ENCODE results near the gene SEMA6A.

The SEMA6A gene

GRCh38 chr5:116439905-116440304 is 134.7 kb downstream of the SEMA6A start:
- no peak for DNase-seq (ENCODE audit: low spot score)

- DNase-seq (ENCODE audit: low spot score) = no peak
Measured at GRCh38 chr5:116438979-116439554, 135.6 kb downstream of the SEMA6A start.

- DNase-seq (ENCODE audit: low spot score) = no peak
Measured at GRCh38 chr5:116437922-116438578, 136.6 kb downstream of the SEMA6A start.

GRCh38 chr5:116437351-116437705 is 137.3 kb downstream of the SEMA6A start:
- no peak for DNase-seq (ENCODE audit: low spot score)

- no peak for DNase-seq (ENCODE audit: low spot score)
Measured at GRCh38 chr5:116436674-116437350, 137.8 kb downstream of the SEMA6A start.

GRCh38 chr5:116428966-116429365 is 145.7 kb downstream of the SEMA6A start:
- DNase-seq (ENCODE audit: low spot score) = no peak

- DNase-seq (ENCODE audit: low spot score) = no peak
Measured at GRCh38 chr5:116428413-116428812, 146.2 kb downstream of the SEMA6A start.

- DNase-seq (ENCODE audit: low spot score) = no peak
Measured at GRCh38 chr5:116424951-116425350, 149.7 kb downstream of the SEMA6A start.

- DNase-seq (ENCODE audit: low spot score) = no peak
Measured at GRCh38 chr5:116424258-116424615, 150.4 kb downstream of the SEMA6A start.

GRCh38 chr5:116423587-116424257 is 150.9 kb downstream of the SEMA6A start:
- DNase-seq (ENCODE audit: low spot score) = no peak

- DNase-seq (ENCODE audit: low spot score) = no peak
Measured at GRCh38 chr5:116423141-116423540, 151.5 kb downstream of the SEMA6A start.

- DNase-seq (ENCODE audit: low spot score) = no peak
Measured at GRCh38 chr5:116421080-116421629, 153.5 kb downstream of the SEMA6A start.

- DNase-seq (ENCODE audit: low spot score) = no peak
Measured at GRCh38 chr5:116420540-116420939, 154.1 kb downstream of the SEMA6A start.

GRCh38 chr5:116419258-116419657 is 155.4 kb downstream of the SEMA6A start:
- no peak for DNase-seq (ENCODE audit: low spot score)

- DNase-seq (ENCODE audit: low spot score) = no peak
Measured at GRCh38 chr5:116418774-116419173, 155.8 kb downstream of the SEMA6A start.

GRCh38 chr5:116418016-116418415 is 156.6 kb downstream of the SEMA6A start:
- no peak for DNase-seq (ENCODE audit: low spot score)

- no peak for DNase-seq (ENCODE audit: low spot score)
Measured at GRCh38 chr5:116415989-116416388, 158.6 kb downstream of the SEMA6A start.

- no peak for DNase-seq (ENCODE audit: low spot score)
Measured at GRCh38 chr5:116415182-116415581, 159.4 kb downstream of the SEMA6A start.

- no peak for DNase-seq (ENCODE audit: low spot score)
Measured at GRCh38 chr5:116411101-116411571, 163.5 kb downstream of the SEMA6A start.

- DNase-seq (ENCODE audit: low spot score) = no peak
Measured at GRCh38 chr5:116410336-116410890, 164.2 kb downstream of the SEMA6A start.

- no peak for DNase-seq (ENCODE audit: low spot score)
Measured at GRCh38 chr5:116409591-116410296, 164.9 kb downstream of the SEMA6A start.
